Measurements from ENCODE around the gene SLC24A3. TPM values are rescaled to one million over a fixed set of nuclear protein-coding genes. Genes with fewer than 3 reads are reported as not detected.

The SLC24A3 gene
- polyA plus RNA-seq, 1 donor (not counting 4 experiments of a cell fraction or from before 2014, with no cell fraction given): 0.17 TPM

GRCh38 chr20:19524691-19525090 is 312.2 kb downstream of the SLC24A3 start:
- FAIRE-seq (no peak), DNase-seq (ENCODE audit: low read depth, low spot score) (no peak)
- no peak overlapping the region for H3K4me3 ChIP-seq (ENCODE audit: control insufficient read depth in 2 of 3, extremely low read depth in 1 of 3, insufficient read depth in 2 of 3, low read depth in 1 of 3, low read length in 3 of 3)
- H3K4me2 ChIP-seq (ENCODE audit: control insufficient read depth, extremely low read depth, insufficient read depth, low read depth, low read length): no peak overlapping the region
- no peak overlapping the region for H3K27ac ChIP-seq (ENCODE audit: control insufficient read depth, insufficient read depth, low read length)
- no peaks in the 10 kb centered on the region for H3K36me3 ChIP-seq (ENCODE audit: control insufficient read depth in 2 of 2, extremely low read depth in 1 of 2, insufficient read depth in 2 of 2, low read length in 2 of 2)
- no peak overlapping the region for H3K9ac ChIP-seq (ENCODE audit: control insufficient read depth, extremely low read depth, insufficient read depth, low read length)
- TF ChIP-seq EZH2 (IDR thresholded peaks at IDR 0.05; ENCODE audit: low read length): no peak
- H2AFZ ChIP-seq (ENCODE audit: control insufficient read depth, low read length): no peak overlapping the region
- no peaks in the 10 kb centered on the region for H4K20me1 ChIP-seq (ENCODE audit: control insufficient read depth, extremely low read depth, insufficient read depth, low read length)
- H3K9me1 ChIP-seq (ENCODE audit: control insufficient read depth, extremely low read depth, insufficient read depth, low read length): no peaks in the 10 kb centered on the region
- H3K9me3 ChIP-seq (ENCODE audit: control insufficient read depth, low read depth, low read length): no peaks in the 10 kb centered on the region
- dilution Hi-C loops (cut with MboI; ENCODE audit: extremely low pct_ligation_motif_present, low sequenced_read_pairs): no loop called here
- no peaks in the 10 kb centered on the region for H3K27me3 ChIP-seq (ENCODE audit: control insufficient read depth, extremely low read depth, insufficient read depth, low read length)
- no peaks in the 10 kb centered on the region for H3K79me2 ChIP-seq (ENCODE audit: control insufficient read depth, insufficient read depth, low read length)
- no peaks in the 10 kb centered on the region for H3K4me1 ChIP-seq (ENCODE audit: control insufficient read depth, extremely low read depth, insufficient read depth, low read length)

GRCh38 chr20:19527509-19527908 is 315.1 kb downstream of the SLC24A3 start:
- no peaks in the 10 kb centered on the region for H3K9me3 ChIP-seq (ENCODE audit: control insufficient read depth, low read depth, low read length)
- TF ChIP-seq CTCF (optimal IDR thresholded peaks at IDR 0.05 in 1 of 3, IDR thresholded peaks at IDR 0.05 in 1 of 3, conservative IDR thresholded peaks at IDR 0.05 in 1 of 3; ENCODE audit: extremely low read depth in 1 of 3, insufficient read depth in 2 of 3, low read length in 3 of 3): no peak
- TF ChIP-seq EZH2 (IDR thresholded peaks at IDR 0.05; ENCODE audit: low read length): no peak
- H3K4me1 ChIP-seq (ENCODE audit: control insufficient read depth, extremely low read depth, insufficient read depth, low read length): no peaks in the 10 kb centered on the region
- no peaks in the 10 kb centered on the region for H3K79me2 ChIP-seq (ENCODE audit: control insufficient read depth, insufficient read depth, low read length)
- dilution Hi-C loops (cut with MboI; ENCODE audit: extremely low pct_ligation_motif_present, low sequenced_read_pairs): no loop called here
- DNase-seq (ENCODE audit: low read depth, low spot score): no peak
- H3K9me1 ChIP-seq (ENCODE audit: control insufficient read depth, extremely low read depth, insufficient read depth, low read length): no peaks in the 10 kb centered on the region
- H3K4me3 ChIP-seq (ENCODE audit: control insufficient read depth in 2 of 3, extremely low read depth in 1 of 3, insufficient read depth in 2 of 3, low read depth in 1 of 3, low read length in 3 of 3): no peak overlapping the region
- H2AFZ ChIP-seq (ENCODE audit: control insufficient read depth, low read length): no peak overlapping the region
- no peaks in the 10 kb centered on the region for H3K27me3 ChIP-seq (ENCODE audit: control insufficient read depth, extremely low read depth, insufficient read depth, low read length)
- FAIRE-seq: no peak
- H3K4me2 ChIP-seq (ENCODE audit: control insufficient read depth, extremely low read depth, insufficient read depth, low read depth, low read length): no peak overlapping the region
- no peak overlapping the region for H3K27ac ChIP-seq (ENCODE audit: control insufficient read depth, insufficient read depth, low read length)
- no peaks in the 10 kb centered on the region for H3K36me3 ChIP-seq (ENCODE audit: control insufficient read depth in 2 of 2, extremely low read depth in 1 of 2, insufficient read depth in 2 of 2, low read length in 2 of 2)
- no peak overlapping the region for H3K9ac ChIP-seq (ENCODE audit: control insufficient read depth, extremely low read depth, insufficient read depth, low read length)
- H4K20me1 ChIP-seq (ENCODE audit: control insufficient read depth, extremely low read depth, insufficient read depth, low read length): no peaks in the 10 kb centered on the region
